Fibroblast of peridontal ligament (primary cell): ENCODE measurements around the gene VPS13D.
"Not testable (repeated sequence)": the region's sequence is repeated elsewhere in the genome, so short reads cannot be mapped to it uniquely, and the experiment has no call there.

Experiments used
- DNase-seq: peaks from one replicate; pipeline ENCODE4 v3.0.0-alpha.2; 2010; ENCODE audit errors: extremely low read depth

Gene VPS13D

GRCh38 chr1:12285496-12286143, 55.8 kb downstream of the VPS13D start:
- no peak for DNase-seq

DNA sequence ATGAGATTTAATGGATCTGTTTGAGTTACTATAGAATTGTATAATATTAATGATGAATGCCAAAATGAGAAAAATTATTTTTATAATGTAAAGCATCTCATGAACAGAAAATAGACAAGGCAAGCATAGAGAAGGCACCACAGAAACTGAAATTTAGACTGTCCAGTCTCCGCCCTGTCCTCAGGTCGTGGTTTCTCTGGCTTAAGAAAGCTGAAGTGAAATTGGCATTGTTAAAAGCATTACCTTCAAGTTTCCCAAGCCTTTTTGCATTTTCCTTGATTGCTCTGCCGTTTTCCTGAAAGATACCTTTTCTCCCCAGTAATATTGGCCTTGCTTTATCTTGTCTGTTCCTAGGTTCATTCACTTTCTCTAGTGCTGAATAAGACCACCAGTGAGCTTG, 58.0 kb downstream of the VPS13D start:
- no peak for DNase-seq

DNA sequence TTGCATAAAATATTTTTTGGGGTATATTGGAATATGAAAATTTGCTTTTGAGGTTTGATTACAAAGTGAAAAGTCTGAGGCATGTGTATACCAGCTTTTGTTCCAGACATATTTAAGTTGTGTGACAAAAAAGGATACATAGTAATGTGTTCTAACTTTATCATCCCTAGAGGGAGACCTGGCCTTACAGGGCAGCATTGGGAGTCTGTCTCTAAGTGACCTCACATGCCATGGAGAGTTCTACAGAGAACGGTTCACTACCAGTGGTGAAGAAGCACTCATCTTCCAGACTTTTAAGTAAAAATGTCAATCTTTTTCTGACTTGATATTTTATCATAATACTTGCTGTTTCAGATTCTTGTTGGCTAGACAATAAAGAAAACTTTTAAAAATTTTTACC, 61.0 kb downstream of the VPS13D start:
- DNase-seq = no peak

DNA sequence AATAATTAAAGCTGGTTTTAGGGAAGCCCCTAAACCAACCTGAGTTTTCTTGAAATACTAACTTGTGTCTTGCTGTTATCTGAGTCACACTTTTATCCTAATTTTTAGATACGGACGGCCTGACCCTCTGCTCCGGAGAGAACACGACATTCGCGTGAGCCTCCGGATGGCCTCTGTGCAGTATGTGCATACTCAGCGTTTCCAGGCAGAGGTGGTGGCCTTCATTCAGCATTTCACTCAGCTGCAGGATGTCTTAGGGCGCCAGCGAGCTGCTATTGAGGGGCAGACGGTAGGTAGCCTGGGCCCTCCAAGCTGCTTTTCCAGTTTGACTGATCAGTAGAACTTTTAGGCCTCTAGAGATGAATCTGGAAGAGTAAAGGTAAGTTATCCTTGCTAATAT, 63.6 kb downstream of the VPS13D start:
- DNase-seq = no peak

- no peak for DNase-seq
These were observed 64.2 kb downstream of the VPS13D start for GRCh38 chr1:12294076-12294475.

DNA sequence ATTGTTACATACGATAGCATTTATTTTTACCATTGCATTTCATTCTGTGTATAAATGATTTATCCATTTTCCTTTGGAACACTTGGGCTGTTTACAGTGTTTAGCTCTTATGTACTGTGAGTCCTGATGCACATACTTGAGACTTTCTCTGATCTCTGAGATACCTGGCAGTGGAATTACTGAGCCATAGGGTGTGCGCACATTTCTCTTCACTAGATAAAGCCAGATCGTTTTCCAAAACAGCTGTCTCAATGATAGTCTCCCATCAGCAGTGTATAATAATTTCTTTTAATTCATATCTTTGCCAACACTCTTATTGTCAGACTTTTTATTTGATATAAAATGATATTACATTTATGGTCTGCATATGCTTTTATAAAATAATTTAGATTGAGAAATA, 66.2 kb downstream of the VPS13D start:
- DNase-seq = no peak

- peak; percentile 92 for DNase-seq
These were observed 66.8 kb downstream of the VPS13D start for GRCh38 chr1:12296623-12297022.

DNA sequence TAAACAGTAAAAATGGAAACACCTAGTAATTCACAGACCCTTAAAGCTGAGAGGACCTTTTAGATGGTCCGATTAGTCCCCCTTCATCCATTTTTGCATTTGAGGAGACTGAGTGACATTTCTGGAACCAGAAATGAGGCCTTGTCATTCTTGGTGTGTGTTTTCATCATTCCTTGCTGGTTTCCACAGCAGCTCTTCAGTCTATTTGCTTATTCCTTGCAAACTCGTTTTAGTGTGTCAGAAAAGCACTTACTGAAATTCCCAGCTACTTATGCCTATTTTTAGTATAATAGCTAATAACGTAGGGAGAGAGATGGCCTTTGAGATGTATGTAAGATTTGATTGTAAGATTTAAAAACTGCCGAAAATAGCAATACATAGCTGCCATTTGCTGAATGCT, 70.9 kb downstream of the VPS13D start:
- no peak for DNase-seq

DNA sequence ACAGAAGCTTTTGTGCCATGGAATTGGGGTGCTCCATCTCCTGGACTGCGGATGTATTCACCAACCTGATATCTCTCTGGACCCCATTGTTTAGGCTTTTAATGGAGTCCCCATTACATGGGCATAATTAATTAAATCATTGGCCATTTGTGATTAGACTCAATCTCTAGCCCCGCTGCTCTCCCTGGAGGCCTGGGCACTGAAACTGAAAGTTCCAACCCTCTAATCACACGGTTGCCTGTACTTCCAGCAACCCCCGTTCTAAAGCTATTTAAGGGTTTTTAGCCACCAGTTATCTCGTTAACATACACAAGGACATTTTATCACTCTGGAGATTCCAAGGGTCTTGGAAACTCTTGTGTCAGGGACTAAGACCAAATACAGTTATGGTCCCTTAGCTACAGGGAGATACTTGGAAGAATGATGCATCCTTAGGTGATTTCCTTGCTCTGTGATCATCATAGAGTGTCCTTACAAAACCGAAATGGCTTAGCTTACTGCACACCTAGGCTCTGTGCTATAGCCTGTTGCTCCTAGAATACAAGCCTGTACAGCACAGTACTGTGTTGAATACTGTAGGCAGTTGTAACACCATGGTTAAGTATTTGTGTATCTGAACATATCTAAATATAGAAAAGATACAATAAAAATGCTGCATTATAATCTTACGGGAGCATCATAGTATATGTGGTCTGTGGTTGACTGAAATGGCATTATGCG, 71.8 kb downstream of the VPS13D start:
- DNase-seq = no peak

DNA sequence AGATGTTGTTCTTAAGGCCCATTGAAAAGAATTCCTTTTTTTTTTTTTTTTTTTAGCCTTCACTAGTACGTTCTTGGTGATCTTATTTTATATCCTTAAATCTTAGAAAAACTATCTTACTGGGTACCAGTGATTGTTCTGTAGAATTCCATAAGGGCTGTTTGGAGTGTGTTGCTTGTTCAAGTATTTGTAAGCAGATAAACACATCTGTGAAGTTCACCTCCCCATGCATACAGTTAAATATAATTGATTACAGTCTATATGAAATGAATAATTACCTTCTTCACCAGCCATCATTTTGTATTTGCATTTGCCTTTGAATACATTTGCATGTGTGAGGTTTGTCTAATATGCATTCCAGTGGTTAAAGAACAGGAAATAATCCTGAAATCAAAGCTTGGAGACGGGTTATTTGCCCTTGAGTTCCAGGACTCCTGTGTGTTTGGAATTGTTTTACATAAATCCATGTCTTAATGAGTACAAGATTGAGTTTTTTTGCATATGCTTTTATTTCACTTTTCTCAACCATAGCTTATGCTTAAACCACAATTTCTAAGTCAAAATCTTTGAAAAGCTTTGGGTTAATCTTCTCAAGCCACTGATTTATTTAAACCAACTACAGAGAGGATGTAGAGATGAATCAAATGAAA, 73.1 kb downstream of the VPS13D start:
- peak; percentile 64 for DNase-seq

GRCh38 chr1:12305377-12305776, 75.5 kb downstream of the VPS13D start:
- DNase-seq = no peak

- DNase-seq = peak; percentile 77
These were observed 80.2 kb downstream of the VPS13D start for GRCh38 chr1:12309783-12310742.

- DNase-seq = peak; percentile 68
These were observed 84.6 kb downstream of the VPS13D start for GRCh38 chr1:12314333-12314903.

DNA sequence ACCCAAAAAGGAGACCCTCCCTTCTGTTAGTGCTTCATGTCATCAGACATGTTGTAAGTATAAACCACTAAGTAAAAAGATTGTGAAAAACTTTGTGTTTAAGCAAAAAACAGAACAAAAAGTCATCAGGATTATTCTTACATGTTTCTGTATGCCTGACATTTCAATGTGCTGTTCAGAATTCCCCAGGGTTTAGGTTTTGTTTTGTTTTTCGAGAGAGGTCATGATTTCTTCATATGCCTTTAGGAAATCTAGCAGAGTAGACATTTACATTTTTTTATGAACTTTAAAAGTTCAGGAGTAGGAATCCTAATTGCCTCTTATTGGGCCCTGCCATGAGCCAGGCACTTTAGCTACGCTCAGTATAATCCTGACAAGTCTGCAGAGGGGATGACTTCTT, 85.3 kb downstream of the VPS13D start:
- DNase-seq = peak; percentile 83

GRCh38 chr1:12316331-12316730, 86.5 kb downstream of the VPS13D start:
- DNase-seq = peak; percentile 63

DNA sequence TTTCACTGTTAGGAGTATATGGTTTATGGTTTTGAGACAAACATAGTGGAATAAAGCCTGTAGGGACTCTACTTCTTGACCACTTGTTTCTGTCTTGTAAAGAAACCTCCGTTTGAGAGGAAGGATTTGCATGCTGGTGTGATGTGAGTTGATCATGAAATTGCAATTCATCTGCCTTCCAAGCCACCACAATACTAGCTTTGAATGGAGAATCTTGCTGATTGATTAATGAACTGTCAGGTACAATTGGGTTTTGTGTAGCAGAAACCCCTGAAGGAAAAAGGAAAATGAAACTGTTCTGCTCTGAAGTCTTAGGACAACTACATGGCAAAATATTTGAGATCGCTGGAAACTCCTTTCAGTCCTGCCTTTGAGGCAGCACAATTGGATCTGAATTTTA, 90.7 kb downstream of the VPS13D start:
- no peak for DNase-seq

DNA sequence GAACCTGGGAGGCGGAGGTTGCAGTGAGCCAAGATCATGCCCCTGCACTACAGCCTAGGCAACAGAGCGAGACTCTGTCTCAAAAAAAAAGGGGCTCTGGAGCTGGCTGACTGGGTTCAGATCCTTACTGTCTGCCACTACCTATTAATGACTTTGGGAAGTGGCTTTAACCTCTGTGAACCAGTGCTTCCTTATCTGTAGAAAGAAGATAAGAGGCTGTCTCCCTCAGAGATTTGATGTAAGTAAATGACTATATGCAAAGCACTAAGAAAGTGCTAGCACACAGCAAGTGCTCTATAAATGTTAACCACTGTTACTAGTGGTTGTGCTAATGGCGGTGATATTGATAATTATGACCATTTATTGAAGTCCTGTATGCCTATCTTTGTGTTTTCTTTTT, 94.6 kb downstream of the VPS13D start:
- no peak for DNase-seq

GRCh38 chr1:12324973-12325372, 95.1 kb downstream of the VPS13D start:
- DNase-seq = not testable (repeated sequence)

DNA sequence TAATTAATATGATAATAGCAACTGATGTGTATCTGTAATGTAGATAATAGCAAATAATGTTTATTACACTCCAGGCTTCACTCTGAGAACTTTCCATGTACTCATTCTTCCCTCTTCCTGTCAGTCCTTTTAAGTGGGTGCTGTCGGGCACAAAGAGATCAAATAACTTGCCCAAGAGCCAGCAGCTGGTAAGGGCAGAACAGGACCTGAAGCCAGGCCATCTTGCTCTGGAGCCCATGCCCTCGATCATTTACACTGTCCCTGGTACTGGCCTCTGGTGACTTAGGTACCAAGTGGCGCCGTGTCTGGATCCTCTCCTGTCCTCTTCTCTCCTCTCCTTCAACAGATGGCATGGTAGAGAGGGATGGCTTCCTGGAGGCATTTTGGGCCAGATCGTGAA, 97.2 kb downstream of the VPS13D start:
- no peak for DNase-seq

GRCh38 chr1:12327566-12327965, 97.7 kb downstream of the VPS13D start:
- DNase-seq = no peak

DNA sequence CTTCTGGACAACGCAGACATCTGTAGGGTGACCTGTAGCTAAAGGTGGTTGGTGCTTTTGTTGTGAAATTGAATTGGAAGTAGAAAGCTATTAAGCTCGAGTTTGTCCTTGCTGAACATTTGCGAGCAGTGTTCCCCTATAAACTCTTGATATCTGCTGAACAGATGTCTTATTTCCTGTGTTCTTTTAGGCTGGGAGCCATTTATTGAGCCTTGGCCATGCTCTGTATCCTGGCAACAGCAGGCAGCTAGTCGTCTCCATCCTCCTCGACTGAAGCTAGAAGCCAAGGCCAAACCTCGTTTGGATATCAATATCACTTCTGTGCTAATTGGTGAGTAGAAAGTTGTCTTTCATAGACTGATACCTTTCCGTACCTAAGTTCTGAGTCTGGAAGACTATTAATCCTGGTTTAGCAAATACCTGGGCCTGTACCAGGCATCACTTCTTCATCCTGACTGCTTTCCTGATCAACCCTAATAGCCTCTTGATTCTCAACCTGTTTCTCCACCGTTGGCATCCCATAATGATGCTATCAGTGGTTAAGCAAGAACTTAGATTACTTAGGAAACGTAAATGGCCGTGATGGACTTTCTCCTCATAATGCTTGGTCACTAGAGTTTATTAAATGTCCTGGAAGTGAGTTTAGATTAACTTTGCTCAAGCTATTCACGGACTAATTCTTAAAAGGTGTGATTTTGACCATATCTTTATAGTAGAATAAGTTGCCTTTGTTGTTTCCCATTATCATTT, 103.4 kb downstream of the VPS13D start:
- DNase-seq = no peak
